Liver (tissue), 9 donors: ENCODE measurements around the gene LHFPL2. TPM values are rescaled to one million over a fixed set of nuclear protein-coding genes. Genes with fewer than 3 reads are reported as not detected.

Experiments used
- DNase-seq: peaks from one replicate; pipeline ENCODE4 v3.0.0-alpha.2; 2017; ENCODE audit warnings: low spot score
- H3K27ac ChIP-seq, 2 donors: one replicate each; pipeline ENCODE4 v1.7.0; 2013; ENCODE audit warnings: inconsistent platforms in 2 of 2, low read length in 2 of 2, control low read depth in 1 of 2, low read depth in 1 of 2, mild to moderate bottlenecking in 1 of 2
- H3K27me3 ChIP-seq, 4 donors: one replicate each; pipeline versions ENCODE4 v1.6.1 to v1.7.0; 2013; ENCODE audit warnings: low read length in 3 of 4, inconsistent platforms in 1 of 4, mild to moderate bottlenecking in 1 of 4, moderate library complexity in 1 of 4; ENCODE audit not compliant: control insufficient read depth in 4 of 4, insufficient read depth in 4 of 4
- H3K36me3 ChIP-seq, 4 donors: one replicate each; pipeline versions ENCODE4 v1.6.1 to v1.7.0; 2013; ENCODE audit warnings: low read length in 3 of 4, mild to moderate bottlenecking in 3 of 4, low read depth in 1 of 4, moderate library complexity in 1 of 4; ENCODE audit not compliant: control insufficient read depth in 4 of 4, insufficient read depth in 3 of 4
- H3K4me1 ChIP-seq, 4 donors: one replicate each; pipeline versions ENCODE4 v1.6.1 to v1.7.0; 2013; ENCODE audit warnings: low read length in 3 of 4, mild to moderate bottlenecking in 3 of 4, moderate library complexity in 1 of 4; ENCODE audit not compliant: control insufficient read depth in 4 of 4, insufficient read depth in 4 of 4
- H3K4me3 ChIP-seq, 3 donors: one replicate each; pipeline versions ENCODE4 v1.6.1 to v1.7.0; 2013; ENCODE audit warnings: low read length in 3 of 3, control low read depth in 1 of 3, low read depth in 1 of 3, mild to moderate bottlenecking in 1 of 3
- H3K9ac ChIP-seq, 2 donors: one replicate each; pipeline ENCODE4 v1.7.0; 2013; ENCODE audit warnings: low read length in 2 of 2, mild to moderate bottlenecking in 2 of 2, moderate library complexity in 2 of 2, control low read depth in 1 of 2, low read depth in 1 of 2
- H3K9me3 ChIP-seq, 4 donors: one replicate each; pipeline versions ENCODE4 v1.6.1 to v1.7.0; 2013; ENCODE audit warnings: low read length in 3 of 4; ENCODE audit not compliant: control insufficient read depth in 4 of 4
- EGR1 ChIP-seq, 2 donors: IDR thresholded peaks; 2 replicates each; pipeline ENCODE4 v1.6.1; 2016 to 2018; ENCODE audit warnings: antibody characterized with exemption in 2 of 2, low read depth in 2 of 2
- FOXA1 ChIP-seq: IDR thresholded peaks from 2 replicates; pipeline ENCODE4 v1.6.1; 2016; ENCODE audit warnings: antibody characterized with exemption
- FOXA2 ChIP-seq: IDR thresholded peaks from 2 replicates; pipeline ENCODE4 v1.6.1; 2016; ENCODE audit warnings: antibody characterized with exemption
- GABPA ChIP-seq, 2 donors: IDR thresholded peaks in 1 of 2; conservative IDR thresholded peaks in 1 of 2; 2 replicates each; pipeline ENCODE4 v1.6.1; 2016; ENCODE audit warnings: antibody characterized with exemption in 2 of 2, mild to moderate bottlenecking in 1 of 2, moderate library complexity in 1 of 2
- HNF4A ChIP-seq, 2 donors: conservative IDR thresholded peaks; 2 replicates each; pipeline ENCODE4 v1.6.1; 2016; ENCODE audit warnings: antibody characterized with exemption in 2 of 2, mild to moderate bottlenecking in 2 of 2
- HNF4G ChIP-seq: IDR thresholded peaks from 2 replicates; pipeline ENCODE4 v1.6.1; 2016; ENCODE audit warnings: antibody characterized with exemption
- JUND ChIP-seq, 2 donors: IDR thresholded peaks; 2 replicates each; pipeline ENCODE4 v1.6.1; 2016; ENCODE audit warnings: antibody characterized with exemption in 2 of 2
- MAX ChIP-seq: IDR thresholded peaks from 2 replicates; pipeline ENCODE4 v1.6.1; 2016; ENCODE audit warnings: antibody characterized with exemption
- NR2F2 ChIP-seq: IDR thresholded peaks from 2 replicates; pipeline ENCODE4 v1.6.1; 2016; ENCODE audit warnings: antibody characterized with exemption
- RAD21 ChIP-seq, 2 donors: IDR thresholded peaks; 2 replicates each; pipeline ENCODE4 v1.6.1; 2016; ENCODE audit warnings: antibody characterized with exemption in 2 of 2, mild to moderate bottlenecking in 2 of 2
- REST ChIP-seq: IDR thresholded peaks from 2 replicates; pipeline ENCODE4 v1.6.1; 2016; ENCODE audit warnings: antibody characterized with exemption, mild to moderate bottlenecking
- RXRA ChIP-seq, 2 donors: IDR thresholded peaks; 2 replicates each; pipeline ENCODE4 v1.6.1; 2017 to 2018; ENCODE audit warnings: antibody characterized with exemption in 2 of 2, mild to moderate bottlenecking in 1 of 2
- SP1 ChIP-seq: IDR thresholded peaks from 2 replicates; pipeline ENCODE4 v1.6.1; 2018; ENCODE audit warnings: antibody characterized with exemption, mild to moderate bottlenecking
- TAF1 ChIP-seq: conservative IDR thresholded peaks from 2 replicates; pipeline ENCODE4 v1.6.1; 2016; ENCODE audit warnings: antibody characterized with exemption, mild to moderate bottlenecking
- YY1 ChIP-seq: IDR thresholded peaks from 2 replicates; pipeline ENCODE4 v1.6.1; 2016; ENCODE audit warnings: antibody characterized with exemption, mild to moderate bottlenecking
- WGBS: extraction: QIAGEN DNeasy Blood & Tissue Kit; methylation state at CpG from one replicate; pipeline ENCODE4 v1.1.7; 2013; 5-methylcytosine and 5-hydroxymethylcytosine counted together
- polyA plus RNA-seq, 2 donors: library from polyadenylated mRNA; stranded (reverse) in 1 of 2; unstranded in 1 of 2; fragments of 200-250 nt in 1 of 2; fragments of >200 nt in 1 of 2; fragmentation: Nextera tagmentation in 1 of 2; extraction: Ambion mirVana in 1 of 2; gene quantifications; one replicate each; pipeline versions ENCODE4 v1.2.1 to v1.2.3, GENCODE V29; 2013 to 2015
- total RNA-seq, 2 donors: library from RNA; depleted of rRNA; stranded (reverse); fragments of >200 nt; gene quantifications; one replicate each; pipeline ENCODE4 v1.2.3, GENCODE V29; 2014
- TF ChIP-seq, protein P1 (sequence below): fragments of 150-350 bp; IDR thresholded peaks from 2 replicates; pipeline ENCODE4 v1.5.1; 2017; ENCODE audit warnings: improper control_type of control experiment, low read depth, low read length; ENCODE audit not compliant: missing input control
- donor health status: healthy.
- donor health status: healthy.
- donor health status: healthy.
- donor health status: healthy.
- donor health status: healthy.

The LHFPL2 gene
- total and polyA plus RNA-seq, 4 donors = 1.6 to 9.4 (median 5.6) TPM

GRCh38 chr5:78496373-78496772 lies 152.2 kb downstream of the LHFPL2 start:
- Histone ChIP-seq H3K4me3 (no peak overlapping the region), H3K4me1 (no peaks in the 10 kb centered on the region), H3K9me3 (no peaks in the 10 kb centered on the region), H3K27me3 (peaks cover 0 to 4% (median 0%) of the 10 kb centered on the region in 4 donors), H3K27ac (no peak overlapping the region), H3K9ac (no peak overlapping the region), H3K36me3 (no peaks in the 10 kb centered on the region)
- no peak for TF ChIP-seq EGR1 (IDR thresholded peaks at IDR 0.05; ENCODE audit: low read depth in 2 of 2)
- no peak for TF ChIP-seq YY1
- TF ChIP-seq SP1 = no peak
- TF ChIP-seq RAD21 (IDR thresholded peaks at IDR 0.05) = no peak
- TF ChIP-seq FOXA2 = no peak
- no peak for TF ChIP-seq MAX
- no peak for TF ChIP-seq HNF4A (conservative IDR thresholded peaks at IDR 0.05)
- TF ChIP-seq JUND (IDR thresholded peaks at IDR 0.05) = no peak
- TF ChIP-seq FOXA1 = no peak
- TF ChIP-seq RXRA (IDR thresholded peaks at IDR 0.05) = no peak
- TF ChIP-seq HNF4G = no peak
- no peak for DNase-seq

DNA sequence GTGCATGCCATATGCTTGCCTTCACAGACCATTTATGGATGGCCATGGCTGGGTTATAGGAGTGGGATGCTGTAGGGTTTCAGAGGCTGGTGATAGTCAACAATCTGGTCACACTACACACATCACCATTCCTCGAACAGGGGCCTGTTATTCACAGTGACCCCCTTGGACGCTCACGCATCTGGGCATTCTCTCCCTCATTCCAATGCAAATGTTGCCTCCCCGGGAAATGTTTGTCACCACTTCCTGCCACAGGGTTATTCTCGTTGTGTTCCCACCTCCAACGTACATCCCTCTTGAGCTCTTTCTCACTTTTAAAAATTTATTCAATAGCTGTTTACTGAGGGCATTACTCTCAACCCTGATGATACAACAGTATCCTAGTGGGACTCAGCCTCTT lies 152.8 kb downstream of the LHFPL2 start:
- 59% methylated on average over 6 of the region's 6 CpGs for WGBS
- peaks cover 0 to 4% (median 0%) of the 10 kb centered on the region in 4 donors for H3K27me3 ChIP-seq
- no peak overlapping the region for H3K9ac ChIP-seq
- H3K27ac ChIP-seq = no peak overlapping the region
- DNase-seq = no peak
- H3K4me1 ChIP-seq = no peaks in the 10 kb centered on the region
- no peak overlapping the region for H3K4me3 ChIP-seq
- TF ChIP-seq GABPA (IDR thresholded peaks at IDR 0.05 in 1 of 2, conservative IDR thresholded peaks at IDR 0.05 in 1 of 2) (no peak), EGR1 (IDR thresholded peaks at IDR 0.05; ENCODE audit: low read depth in 2 of 2) (no peak), RXRA (IDR thresholded peaks at IDR 0.05) (no peak), HNF4G (no peak), RAD21 (IDR thresholded peaks at IDR 0.05) (no peak), HNF4A (conservative IDR thresholded peaks at IDR 0.05) (no peak), REST (no peak), TAF1 (no peak), SP1 (no peak), JUND (IDR thresholded peaks at IDR 0.05) (no peak), NR2F2 (no peak)
- TF ChIP-seq, protein P1, sequence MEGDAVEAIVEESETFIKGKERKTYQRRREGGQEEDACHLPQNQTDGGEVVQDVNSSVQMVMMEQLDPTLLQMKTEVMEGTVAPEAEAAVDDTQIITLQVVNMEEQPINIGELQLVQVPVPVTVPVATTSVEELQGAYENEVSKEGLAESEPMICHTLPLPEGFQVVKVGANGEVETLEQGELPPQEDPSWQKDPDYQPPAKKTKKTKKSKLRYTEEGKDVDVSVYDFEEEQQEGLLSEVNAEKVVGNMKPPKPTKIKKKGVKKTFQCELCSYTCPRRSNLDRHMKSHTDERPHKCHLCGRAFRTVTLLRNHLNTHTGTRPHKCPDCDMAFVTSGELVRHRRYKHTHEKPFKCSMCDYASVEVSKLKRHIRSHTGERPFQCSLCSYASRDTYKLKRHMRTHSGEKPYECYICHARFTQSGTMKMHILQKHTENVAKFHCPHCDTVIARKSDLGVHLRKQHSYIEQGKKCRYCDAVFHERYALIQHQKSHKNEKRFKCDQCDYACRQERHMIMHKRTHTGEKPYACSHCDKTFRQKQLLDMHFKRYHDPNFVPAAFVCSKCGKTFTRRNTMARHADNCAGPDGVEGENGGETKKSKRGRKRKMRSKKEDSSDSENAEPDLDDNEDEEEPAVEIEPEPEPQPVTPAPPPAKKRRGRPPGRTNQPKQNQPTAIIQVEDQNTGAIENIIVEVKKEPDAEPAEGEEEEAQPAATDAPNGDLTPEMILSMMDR = no peak
- H3K36me3 ChIP-seq = no peaks in the 10 kb centered on the region
- H3K9me3 ChIP-seq = no peaks in the 10 kb centered on the region
